ENCODE data around the gene CREG1. TPM values are rescaled to one million over a fixed set of nuclear protein-coding genes. Genes with fewer than 3 reads are reported as not detected.

The CREG1 gene
- total RNA-seq, 1 donor from 2014 or later, result 2.5 TPM

GRCh38 chr1:167538657-167539056, 14.9 kb downstream of the CREG1 start:
- no peak for DNase-seq
- Mint-ChIP-seq H3K36me3 (ENCODE audit: unreplicated experiment) (no peaks in the 10 kb centered on the region), H3K4me3 (ENCODE audit: unreplicated experiment) (no peak overlapping the region), H3K4me1 (ENCODE audit: low read depth, unreplicated experiment) (peaks cover 11% of the 10 kb centered on the region), H3K27ac (ENCODE audit: unreplicated experiment) (peak overlapping the region; percentile 33), H3K9me3 (ENCODE audit: unreplicated experiment) (peaks cover 1% of the 10 kb centered on the region), H3K27me3 (ENCODE audit: unreplicated experiment) (no peaks in the 10 kb centered on the region)
- TF ChIP-seq CTCF (IDR thresholded peaks at IDR 0.05; ENCODE audit: partially characterized antibody, unreplicated experiment), result no peak

- Mint-ChIP-seq H3K27ac (ENCODE audit: unreplicated experiment) (no peak overlapping the region), H3K9me3 (ENCODE audit: unreplicated experiment) (peaks cover 1% of the 10 kb centered on the region), H3K36me3 (ENCODE audit: unreplicated experiment) (no peaks in the 10 kb centered on the region), H3K4me3 (ENCODE audit: unreplicated experiment) (no peak overlapping the region), H3K27me3 (ENCODE audit: unreplicated experiment) (no peaks in the 10 kb centered on the region), H3K4me1 (ENCODE audit: low read depth, unreplicated experiment) (peaks cover 7% of the 10 kb centered on the region)
- peak; percentile 78 for DNase-seq
- peak; percentile 89 for TF ChIP-seq CTCF (IDR thresholded peaks at IDR 0.05; ENCODE audit: partially characterized antibody, unreplicated experiment)
Observed at GRCh38 chr1:167533851-167534300, 19.7 kb downstream of the CREG1 start.

- no peak for TF ChIP-seq CTCF (IDR thresholded peaks at IDR 0.05; ENCODE audit: partially characterized antibody, unreplicated experiment)
- no peaks in the 10 kb centered on the region for H3K27me3 Mint-ChIP-seq (ENCODE audit: unreplicated experiment)
- no peak overlapping the region for H3K27ac Mint-ChIP-seq (ENCODE audit: unreplicated experiment)
- no peak for DNase-seq
- no peaks in the 10 kb centered on the region for H3K36me3 Mint-ChIP-seq (ENCODE audit: unreplicated experiment)
- H3K4me1 Mint-ChIP-seq (ENCODE audit: low read depth, unreplicated experiment), result peaks cover 4% of the 10 kb centered on the region
- no peak overlapping the region for H3K4me3 Mint-ChIP-seq (ENCODE audit: unreplicated experiment)
- peaks cover 1% of the 10 kb centered on the region for H3K9me3 Mint-ChIP-seq (ENCODE audit: unreplicated experiment)
Observed at GRCh38 chr1:167532964-167533824, 20.4 kb downstream of the CREG1 start.

- H3K36me3 Mint-ChIP-seq (ENCODE audit: unreplicated experiment), result no peaks in the 10 kb centered on the region
- peaks cover 4% of the 10 kb centered on the region for H3K4me1 Mint-ChIP-seq (ENCODE audit: low read depth, unreplicated experiment)
- H3K4me3 Mint-ChIP-seq (ENCODE audit: unreplicated experiment), result no peak overlapping the region
- no peaks in the 10 kb centered on the region for H3K27me3 Mint-ChIP-seq (ENCODE audit: unreplicated experiment)
- no peak for DNase-seq
- TF ChIP-seq CTCF (IDR thresholded peaks at IDR 0.05; ENCODE audit: partially characterized antibody, unreplicated experiment), result no peak
- H3K27ac Mint-ChIP-seq (ENCODE audit: unreplicated experiment), result no peak overlapping the region
- H3K9me3 Mint-ChIP-seq (ENCODE audit: unreplicated experiment), result peaks cover 2% of the 10 kb centered on the region
Observed at GRCh38 chr1:167532375-167532774, 21.2 kb downstream of the CREG1 start.

GRCh38 chr1:167529829-167530474, 23.6 kb downstream of the CREG1 start:
- no peaks in the 10 kb centered on the region for H3K36me3 Mint-ChIP-seq (ENCODE audit: unreplicated experiment)
- H3K4me3 Mint-ChIP-seq (ENCODE audit: unreplicated experiment), result no peak overlapping the region
- no peak for TF ChIP-seq CTCF (IDR thresholded peaks at IDR 0.05; ENCODE audit: partially characterized antibody, unreplicated experiment)
- H3K27me3 Mint-ChIP-seq (ENCODE audit: unreplicated experiment), result peaks cover 6% of the 10 kb centered on the region
- H3K9me3 Mint-ChIP-seq (ENCODE audit: unreplicated experiment), result peaks cover 1% of the 10 kb centered on the region
- DNase-seq, result no peak
- H3K27ac Mint-ChIP-seq (ENCODE audit: unreplicated experiment), result no peak overlapping the region
- peaks cover 6% of the 10 kb centered on the region for H3K4me1 Mint-ChIP-seq (ENCODE audit: low read depth, unreplicated experiment)

Measured in glutamatergic neuron (in vitro differentiated cells).